Stimulated activated naive CD8-positive, alpha-beta T cell treated with anti-CD3 and anti-CD28 coated beads, Interleukin-15, amount 100 ng/mL, for 72 hours (primary cell): ENCODE data around the gene SPIB.
"Not testable (repeated sequence)": the region's sequence is repeated elsewhere in the genome, so short reads cannot be mapped to it uniquely, and the experiment has no call there.

ENCODE experiments used
- ATAC-seq: fragments of 150-1000 bp; cut with Tn5 transposase; 2 replicates; pipeline ENCODE4 v1.10.0; 2021; ENCODE audit warnings: mild to moderate bottlenecking, moderate library complexity
- DNase-seq, 2 donors: peaks; one replicate each; pipeline ENCODE4 v3.0.0; 2021 to 2022
- H3K27ac Mint-ChIP-seq, 2 donors: one replicate each; pipeline ENCODE4 v1.8.0; 2022; ENCODE audit warnings: mild to moderate bottlenecking in 2 of 2, mixed read lengths in 2 of 2, moderate library complexity in 2 of 2
- H3K27me3 Mint-ChIP-seq: one replicate; pipeline ENCODE4 v1.8.0; 2022; ENCODE audit warnings: mixed read lengths
- H3K4me1 Mint-ChIP-seq: one replicate; pipeline ENCODE4 v1.8.0; 2022; ENCODE audit warnings: mild to moderate bottlenecking, mixed read lengths
- H3K4me3 Mint-ChIP-seq, 2 donors: one replicate each; pipeline ENCODE4 v1.8.0; 2022; ENCODE audit warnings: mild to moderate bottlenecking in 2 of 2, mixed read lengths in 2 of 2, moderate library complexity in 1 of 2
- H3K9me3 Mint-ChIP-seq, 2 donors: one replicate each; pipeline ENCODE4 v1.8.0; 2022; ENCODE audit warnings: mixed read lengths in 2 of 2

Gene SPIB

GRCh38 chr19:50384685-50385535 lies 33.8 kb upstream of the SPIB start:
- ATAC-seq (no peak), DNase-seq (no peak)
- H3K27ac Mint-ChIP-seq, result peak overlapping the region; percentile 96 to 98
- H3K4me3 Mint-ChIP-seq, result peak overlapping the region; percentile 94 to 100
- no peaks in the 10 kb centered on the region for H3K9me3 Mint-ChIP-seq
- H3K4me1 Mint-ChIP-seq, result peaks cover 48% of the 10 kb centered on the region
- no peaks in the 10 kb centered on the region for H3K27me3 Mint-ChIP-seq

- H3K27me3 Mint-ChIP-seq, result no peaks in the 10 kb centered on the region
- H3K4me3 Mint-ChIP-seq, result peak overlapping the region in 1 of 2 donors; percentile 2
Observed at GRCh38 chr19:50387176-50387867, 31.4 kb upstream of the SPIB start.

DNA sequence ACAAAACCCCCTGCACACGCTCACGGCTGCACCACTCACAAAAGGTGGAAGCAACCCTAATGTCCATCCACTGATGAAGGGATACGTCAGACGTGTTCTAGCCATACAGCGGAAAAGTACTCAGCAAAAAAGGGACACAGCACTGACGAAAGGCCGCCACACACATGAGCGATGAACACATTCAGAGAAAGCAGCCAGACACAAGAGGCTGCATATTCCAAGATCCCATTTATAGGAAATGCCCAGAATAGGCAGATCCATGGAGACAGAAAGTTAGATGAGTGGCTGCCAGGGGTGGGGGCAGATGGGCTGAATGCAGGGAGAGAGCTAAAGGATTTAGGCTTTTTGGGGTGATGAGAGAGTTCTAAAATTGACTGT lies 30.9 kb upstream of the SPIB start:
- Mint-ChIP-seq H3K27ac (peak overlapping the region in 1 of 2 donors; percentile 43), H3K4me1 (peaks cover 47% of the 10 kb centered on the region), H3K9me3 (no peaks in the 10 kb centered on the region), H3K27me3 (no peaks in the 10 kb centered on the region), H3K4me3 (peak overlapping the region in 1 of 2 donors; percentile 2)
- DNase-seq, result no peak
- no peak for ATAC-seq

More at GRCh38 chr19:50387176-50387867, 31.4 kb upstream of the SPIB start:
- H3K4me1 Mint-ChIP-seq, result peaks cover 47% of the 10 kb centered on the region
- ATAC-seq, result no peak
- no peak overlapping the region for H3K27ac Mint-ChIP-seq
- no peaks in the 10 kb centered on the region for H3K9me3 Mint-ChIP-seq
- DNase-seq, result no peak

GRCh38 chr19:50390295-50390694 lies 28.4 kb upstream of the SPIB start:
- Mint-ChIP-seq H3K27ac (peak overlapping the region in 1 of 2 donors; percentile 71), H3K4me1 (peaks cover 31% of the 10 kb centered on the region)
- H3K27me3 Mint-ChIP-seq, ATAC-seq, H3K4me3 Mint-ChIP-seq, H3K9me3 Mint-ChIP-seq, DNase-seq: not testable (repeated sequence)

GRCh38 chr19:50390952-50391351 lies 27.8 kb upstream of the SPIB start:
- not testable (repeated sequence) for H3K9me3 Mint-ChIP-seq, ATAC-seq, H3K27ac Mint-ChIP-seq, H3K4me3 Mint-ChIP-seq, H3K27me3 Mint-ChIP-seq, DNase-seq
- H3K4me1 Mint-ChIP-seq, result peaks cover 24% of the 10 kb centered on the region

DNA sequence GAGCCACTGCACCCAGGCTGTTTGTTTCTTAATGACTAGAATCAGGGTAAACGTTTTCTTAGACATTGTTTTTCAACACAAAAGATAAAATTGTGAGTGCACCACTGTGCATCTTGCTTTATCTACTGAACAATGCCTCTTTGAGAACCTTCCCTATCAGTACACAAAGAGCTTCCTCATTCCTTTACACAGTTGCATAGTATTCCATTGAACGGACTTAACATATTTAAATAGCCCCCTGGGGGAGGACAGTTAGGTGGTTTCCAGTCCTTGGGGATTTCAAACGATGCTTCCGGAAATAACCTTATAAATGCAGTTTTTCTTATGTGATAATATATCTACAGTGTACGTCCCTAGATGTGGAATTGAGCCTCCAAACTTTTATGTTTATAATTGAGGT lies 26.0 kb upstream of the SPIB start:
- DNase-seq, result no peak
- Mint-ChIP-seq H3K4me3 (no peak overlapping the region), H3K27ac (no peak overlapping the region), H3K4me1 (peaks cover 14% of the 10 kb centered on the region), H3K9me3 (no peaks in the 10 kb centered on the region), H3K27me3 (no peaks in the 10 kb centered on the region)
- no peak for ATAC-seq

DNA sequence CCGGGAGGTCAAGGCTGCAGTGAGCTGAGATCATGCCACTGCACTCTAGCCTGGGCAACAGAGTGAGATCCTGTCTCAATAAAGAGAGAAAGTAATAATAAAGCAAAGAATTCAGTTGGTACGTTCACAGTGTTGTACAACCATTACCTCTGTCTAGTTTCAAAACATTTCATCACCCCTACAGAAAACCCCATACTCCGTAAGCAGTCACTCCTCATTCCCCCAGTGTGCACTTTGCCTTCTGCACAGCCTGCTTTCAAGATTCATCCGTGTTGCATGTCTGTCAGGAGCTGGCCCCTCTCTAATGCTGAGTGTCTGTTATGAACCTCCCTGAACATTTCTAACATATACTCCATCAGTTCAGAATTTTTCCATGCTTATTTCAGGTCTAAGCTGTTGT lies 25.1 kb upstream of the SPIB start:
- Mint-ChIP-seq H3K4me3 (no peak overlapping the region), H3K27me3 (no peaks in the 10 kb centered on the region), H3K9me3 (no peaks in the 10 kb centered on the region), H3K4me1 (peaks cover 15% of the 10 kb centered on the region), H3K27ac (peak overlapping the region; percentile 57 to 85)
- ATAC-seq (peak; percentile 40), DNase-seq (no peak)

DNA sequence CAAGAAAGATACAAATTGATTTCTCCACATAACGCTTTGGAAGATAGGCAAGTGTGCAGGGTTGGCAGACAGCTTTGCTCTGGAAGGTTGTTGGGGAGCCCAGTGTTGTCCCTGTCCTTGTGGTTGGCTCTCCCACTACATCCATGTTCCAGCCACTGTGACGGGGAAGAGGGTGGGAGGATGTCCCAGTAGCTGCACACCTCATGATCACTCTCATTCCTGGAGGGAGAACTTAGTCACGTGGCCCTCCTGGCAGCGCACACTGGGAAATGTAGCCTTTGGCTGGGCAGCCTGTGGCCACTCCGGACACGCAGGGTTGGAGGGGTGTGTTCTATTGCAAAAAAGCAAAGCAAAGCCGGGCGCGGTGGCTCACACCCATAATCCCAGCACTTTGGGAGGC lies 24.7 kb upstream of the SPIB start:
- ATAC-seq (no peak), DNase-seq (no peak)
- Mint-ChIP-seq H3K9me3 (no peaks in the 10 kb centered on the region), H3K4me1 (peaks cover 16% of the 10 kb centered on the region), H3K27me3 (no peaks in the 10 kb centered on the region), H3K27ac (peak overlapping the region in 1 of 2 donors; percentile 85), H3K4me3 (no peak overlapping the region)

GRCh38 chr19:50398675-50399367 lies 19.9 kb upstream of the SPIB start:
- Mint-ChIP-seq H3K4me1 (peaks cover 13% of the 10 kb centered on the region), H3K27me3 (no peaks in the 10 kb centered on the region), H3K4me3 (no peak overlapping the region), H3K27ac (peak overlapping the region in 1 of 2 donors; percentile 36), H3K9me3 (no peaks in the 10 kb centered on the region)
- DNase-seq (no peak), ATAC-seq (no peak)

- Mint-ChIP-seq H3K9me3 (no peaks in the 10 kb centered on the region), H3K4me3 (no peak overlapping the region), H3K27me3 (no peaks in the 10 kb centered on the region), H3K4me1 (peaks cover 13% of the 10 kb centered on the region), H3K27ac (peak overlapping the region in 1 of 2 donors; percentile 36)
- ATAC-seq (no peak), DNase-seq (no peak)
Observed at GRCh38 chr19:50399368-50399745, 19.4 kb upstream of the SPIB start.

DNA sequence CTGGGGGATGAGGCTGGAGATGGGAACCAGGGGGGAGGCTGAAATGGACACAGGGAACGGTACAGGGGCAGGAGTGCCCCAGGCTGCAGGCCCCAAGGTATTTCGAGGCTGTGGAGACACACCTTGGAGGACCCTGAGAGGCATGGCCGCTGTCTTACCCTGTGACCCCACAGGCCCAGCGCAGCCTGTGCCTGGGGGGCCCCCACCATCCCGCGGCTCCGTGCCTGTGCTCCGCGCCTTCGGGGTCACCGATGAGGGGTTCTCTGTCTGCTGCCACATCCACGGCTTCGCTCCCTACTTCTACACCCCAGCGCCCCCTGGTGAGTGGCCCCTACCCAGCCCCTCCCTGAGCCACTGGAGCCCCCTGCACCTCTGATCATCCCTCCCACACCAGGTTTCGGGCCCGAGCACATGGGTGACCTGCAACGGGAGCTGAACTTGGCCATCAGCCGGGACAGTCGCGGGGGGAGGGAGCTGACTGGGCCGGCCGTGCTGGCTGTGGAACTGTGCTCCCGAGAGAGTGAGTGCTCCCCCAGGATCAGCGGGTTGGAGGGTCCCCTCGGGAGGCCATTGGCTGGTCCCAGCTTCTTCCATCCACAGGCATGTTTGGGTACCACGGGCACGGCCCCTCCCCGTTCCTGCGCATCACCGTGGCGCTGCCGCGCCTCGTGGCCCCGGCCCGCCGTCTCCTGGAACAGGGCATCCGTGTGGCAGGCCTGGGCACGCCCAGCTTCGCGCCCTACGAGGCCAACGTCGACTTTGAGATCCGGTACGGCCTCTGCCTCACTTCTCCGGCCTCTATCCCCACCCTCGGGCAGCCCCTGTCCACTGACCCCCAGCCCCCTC lies 16.9 kb upstream of the SPIB start:
- H3K27me3 Mint-ChIP-seq, result no peaks in the 10 kb centered on the region
- H3K9me3 Mint-ChIP-seq, result no peaks in the 10 kb centered on the region
- peaks cover 13% of the 10 kb centered on the region for H3K4me1 Mint-ChIP-seq
- ATAC-seq (no peak), DNase-seq (no peak)
- H3K27ac Mint-ChIP-seq, result no peak overlapping the region
- no peak overlapping the region for H3K4me3 Mint-ChIP-seq

DNA sequence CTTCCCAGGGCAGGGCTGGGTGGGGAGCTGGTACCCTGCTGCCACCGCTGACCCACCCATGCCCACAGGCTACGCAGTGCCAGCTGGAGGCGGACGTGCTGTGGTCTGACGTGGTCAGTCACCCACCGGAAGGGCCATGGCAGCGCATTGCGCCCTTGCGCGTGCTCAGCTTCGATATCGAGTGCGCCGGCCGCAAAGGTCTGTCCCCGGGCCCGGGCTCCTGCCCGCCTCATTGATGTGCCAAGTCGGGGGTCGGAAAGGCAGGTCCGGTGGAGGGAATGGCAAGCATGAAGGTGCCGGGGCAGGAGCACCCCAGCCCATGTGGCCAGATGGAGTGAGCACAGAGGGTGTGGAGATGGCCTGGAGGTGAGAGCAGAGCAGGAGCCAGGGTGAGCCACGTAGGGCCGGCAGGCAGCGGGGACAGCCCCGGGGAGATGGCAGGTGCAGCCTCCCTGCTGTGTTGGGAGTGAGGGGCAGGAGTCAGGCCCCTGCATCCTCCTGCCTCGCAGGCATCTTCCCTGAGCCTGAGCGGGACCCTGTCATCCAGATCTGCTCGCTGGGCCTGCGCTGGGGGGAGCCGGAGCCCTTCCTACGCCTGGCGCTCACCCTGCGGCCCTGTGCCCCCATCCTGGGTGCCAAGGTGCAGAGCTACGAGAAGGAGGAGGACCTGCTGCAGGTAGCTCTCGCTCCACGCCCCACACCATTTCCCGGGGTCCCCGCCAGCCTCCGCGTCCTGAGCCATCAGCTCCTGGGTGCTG lies 16.0 kb upstream of the SPIB start:
- no peak for DNase-seq
- no peak for ATAC-seq
- no peaks in the 10 kb centered on the region for H3K27me3 Mint-ChIP-seq

GRCh38 chr19:50406156-50406820 lies 12.4 kb upstream of the SPIB start:
- Mint-ChIP-seq H3K4me1 (no peaks in the 10 kb centered on the region), H3K4me3 (no peak overlapping the region), H3K27me3 (no peaks in the 10 kb centered on the region), H3K27ac (no peak overlapping the region), H3K9me3 (no peaks in the 10 kb centered on the region)
- DNase-seq, result no peak
- ATAC-seq, result no peak

More for the DNA sequence above, 16.0 kb upstream of the SPIB start:
- peaks cover 10% of the 10 kb centered on the region for H3K4me1 Mint-ChIP-seq
- no peaks in the 10 kb centered on the region for H3K9me3 Mint-ChIP-seq
- no peak overlapping the region for H3K27ac Mint-ChIP-seq
- H3K4me3 Mint-ChIP-seq, result no peak overlapping the region

DNA sequence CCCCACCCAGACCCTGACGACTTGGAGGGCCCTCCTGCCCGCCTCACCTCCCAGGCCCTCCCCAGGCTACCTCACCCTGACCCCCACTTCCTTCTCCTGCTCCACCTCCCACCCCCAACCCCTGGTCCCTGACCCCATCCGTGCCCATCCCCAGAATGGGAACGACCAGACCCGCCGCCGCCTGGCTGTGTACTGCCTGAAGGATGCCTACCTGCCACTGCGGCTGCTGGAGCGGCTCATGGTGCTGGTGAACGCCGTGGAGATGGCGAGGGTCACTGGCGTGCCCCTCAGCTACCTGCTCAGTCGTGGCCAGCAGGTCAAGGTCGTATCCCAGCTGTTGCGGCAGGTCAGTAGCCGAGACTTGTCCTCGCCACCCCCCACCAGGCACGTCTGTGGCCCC lies 11.9 kb upstream of the SPIB start:
- Mint-ChIP-seq H3K4me1 (no peaks in the 10 kb centered on the region), H3K9me3 (no peaks in the 10 kb centered on the region), H3K4me3 (no peak overlapping the region), H3K27ac (no peak overlapping the region), H3K27me3 (no peaks in the 10 kb centered on the region)
- DNase-seq, result no peak
- no peak for ATAC-seq
